Measurements from ENCODE around the gene ARHGEF4. TPM values are rescaled to one million over a fixed set of nuclear protein-coding genes. Genes with fewer than 3 reads are reported as not detected.

ARHGEF4 gene
- polyA plus RNA-seq, 3 donors from 2014 or later: not detected

- no peak for DNase-seq
- Mint-ChIP-seq H3K36me3 (no peaks in the 10 kb centered on the region), H3K4me3 (no peak overlapping the region), H3K27ac (no peak overlapping the region), H3K4me1 (no peaks in the 10 kb centered on the region), H3K9me3 (peaks cover 0 to 2% (median 0%) of the 10 kb centered on the region in 6 donors), H3K27me3 (ENCODE audit: low read depth in 3 of 3) (peaks cover 3 to 8% (median 5%) of the 10 kb centered on the region in 3 donors)
These were observed 180.4 kb downstream of the ARHGEF4 start for GRCh38 chr2:131016826-131017741.

DNA sequence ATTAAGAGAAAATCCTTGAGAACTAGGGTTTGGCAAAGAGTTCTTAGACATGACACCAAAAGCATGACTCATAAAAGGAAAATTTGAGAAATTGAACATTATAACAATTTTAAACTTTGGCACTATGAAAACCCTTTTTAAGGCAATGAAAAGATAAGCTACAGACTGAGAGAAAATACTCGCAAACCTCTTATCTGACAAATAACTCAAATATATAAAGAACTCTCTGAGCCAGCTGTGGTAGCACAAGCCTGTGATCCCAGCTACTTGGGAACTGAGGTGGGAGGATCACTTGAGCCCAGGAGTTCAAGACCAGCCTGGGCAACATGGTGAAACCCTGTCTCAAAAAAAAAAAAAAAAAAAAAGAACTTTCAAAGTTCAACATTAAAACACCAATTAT lies 186.0 kb downstream of the ARHGEF4 start:
- peaks cover 0 to 9% (median under 1%) of the 10 kb centered on the region in 6 donors for H3K9me3 Mint-ChIP-seq

DNA sequence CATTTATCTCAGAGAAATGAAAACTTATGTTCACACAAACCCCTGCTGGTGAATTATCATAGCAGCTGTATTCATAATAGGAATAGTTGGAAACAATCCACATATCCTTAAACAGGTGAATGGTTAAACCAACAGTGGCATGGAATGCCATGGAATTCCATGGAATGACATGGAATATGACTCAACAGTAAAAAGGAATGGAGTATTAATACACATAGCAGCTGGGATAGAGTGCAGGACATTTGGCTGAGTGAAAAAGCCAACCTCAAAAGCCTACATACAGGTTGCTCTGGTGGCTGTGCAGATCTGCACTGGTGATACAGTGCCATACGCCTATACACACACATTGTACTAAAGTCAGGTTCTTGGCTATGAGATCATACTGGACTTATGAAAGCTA lies 187.0 kb downstream of the ARHGEF4 start:
- Mint-ChIP-seq H3K36me3 (no peaks in the 10 kb centered on the region), H3K9me3 (peaks cover 0 to 10% (median under 1%) of the 10 kb centered on the region in 6 donors), H3K27ac (no peak overlapping the region), H3K27me3 (ENCODE audit: low read depth in 3 of 3) (peaks cover 2 to 10% (median 8%) of the 10 kb centered on the region in 3 donors), H3K4me1 (no peaks in the 10 kb centered on the region), H3K4me3 (no peak overlapping the region)
- DNase-seq: no peak

More for the DNA sequence above, 186.0 kb downstream of the ARHGEF4 start:
- no peak overlapping the region for H3K4me3 Mint-ChIP-seq
- H3K4me1 Mint-ChIP-seq: no peaks in the 10 kb centered on the region
- H3K27me3 Mint-ChIP-seq (ENCODE audit: low read depth in 3 of 3): peaks cover 2 to 10% (median 8%) of the 10 kb centered on the region in 3 donors
- H3K27ac Mint-ChIP-seq: no peak overlapping the region
- DNase-seq: no peak
- no peaks in the 10 kb centered on the region for H3K36me3 Mint-ChIP-seq

DNA sequence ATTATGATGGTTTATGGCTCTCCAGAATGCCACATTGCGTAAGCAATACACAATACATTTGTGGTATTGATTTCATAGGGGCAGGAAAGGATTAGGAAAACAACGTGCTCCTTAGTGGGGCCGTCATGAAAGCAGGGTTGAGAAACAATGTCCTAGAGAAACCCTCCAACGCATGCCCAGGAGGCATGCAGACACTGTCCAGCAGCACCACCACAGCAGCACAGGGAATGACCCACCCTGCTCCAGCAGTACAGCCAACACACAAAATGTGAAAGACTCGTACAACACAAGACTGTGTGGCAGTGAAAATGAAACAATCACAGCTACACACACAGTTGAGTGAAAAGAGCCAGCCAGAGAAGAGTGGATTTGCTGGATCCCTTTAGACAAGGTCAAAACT lies 190.2 kb downstream of the ARHGEF4 start:
- H3K36me3 Mint-ChIP-seq: no peaks in the 10 kb centered on the region
- H3K27me3 Mint-ChIP-seq (ENCODE audit: low read depth in 3 of 3): peaks cover 0 to 8% (median 4%) of the 10 kb centered on the region in 3 donors
- H3K27ac Mint-ChIP-seq: no peak overlapping the region
- H3K9me3 Mint-ChIP-seq: peaks cover 0 to 10% (median 0%) of the 10 kb centered on the region in 6 donors
- no peak for DNase-seq
- H3K4me3 Mint-ChIP-seq: no peak overlapping the region
- H3K4me1 Mint-ChIP-seq: no peaks in the 10 kb centered on the region

GRCh38 chr2:131027566-131028528 lies 191.1 kb downstream of the ARHGEF4 start:
- Mint-ChIP-seq H3K4me1 (no peaks in the 10 kb centered on the region), H3K27ac (no peak overlapping the region), H3K4me3 (no peak overlapping the region), H3K36me3 (no peaks in the 10 kb centered on the region), H3K27me3 (ENCODE audit: low read depth in 3 of 3) (peaks cover 0 to 4% (median 4%) of the 10 kb centered on the region in 3 donors), H3K9me3 (peaks cover 0 to 10% (median 0%) of the 10 kb centered on the region in 6 donors)
- no peak for DNase-seq

GRCh38 chr2:131029812-131030211 lies 193.1 kb downstream of the ARHGEF4 start:
- peaks cover 0 to 8% (median 6%) of the 10 kb centered on the region in 3 donors for H3K27me3 Mint-ChIP-seq (ENCODE audit: low read depth in 3 of 3)
- H3K36me3 Mint-ChIP-seq: no peaks in the 10 kb centered on the region
- no peaks in the 10 kb centered on the region for H3K4me1 Mint-ChIP-seq
- no peak overlapping the region for H3K4me3 Mint-ChIP-seq
- DNase-seq: no peak
- H3K27ac Mint-ChIP-seq: no peak overlapping the region
- peaks cover 0 to 10% (median 0%) of the 10 kb centered on the region in 6 donors for H3K9me3 Mint-ChIP-seq

GRCh38 chr2:131030478-131030971 lies 193.8 kb downstream of the ARHGEF4 start:
- peaks cover 0 to 6% (median 6%) of the 10 kb centered on the region in 3 donors for H3K27me3 Mint-ChIP-seq (ENCODE audit: low read depth in 3 of 3)
- H3K9me3 Mint-ChIP-seq: peaks cover 0 to 10% (median 0%) of the 10 kb centered on the region in 6 donors
- H3K4me3 Mint-ChIP-seq: no peak overlapping the region
- H3K36me3 Mint-ChIP-seq: no peaks in the 10 kb centered on the region
- H3K4me1 Mint-ChIP-seq: no peaks in the 10 kb centered on the region
- no peak overlapping the region for H3K27ac Mint-ChIP-seq
- DNase-seq: no peak

DNA sequence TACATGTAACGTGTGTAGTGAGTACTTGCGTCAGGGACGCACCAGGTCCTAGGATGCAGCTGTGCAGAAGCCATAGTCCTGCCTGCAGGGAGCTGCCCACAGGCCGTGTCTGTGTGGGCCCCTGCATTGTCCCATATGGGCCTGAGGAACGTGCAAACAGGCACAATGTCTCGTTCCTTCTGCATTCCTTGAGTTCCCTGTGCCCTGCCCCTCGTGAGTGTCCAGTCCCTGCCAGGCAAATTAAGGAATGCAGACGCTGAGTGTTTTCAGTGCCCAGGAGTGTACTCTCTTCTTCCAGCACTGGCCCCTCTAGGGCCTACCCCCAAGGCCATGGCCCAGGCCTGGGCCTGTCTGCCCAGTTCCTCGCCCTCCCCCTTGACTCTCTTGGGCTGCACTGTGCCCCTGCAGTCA lies 194.7 kb downstream of the ARHGEF4 start:
- Mint-ChIP-seq H3K27ac (no peak overlapping the region), H3K36me3 (no peaks in the 10 kb centered on the region), H3K4me1 (peaks cover 0 to 1% of the 10 kb centered on the region in 2 donors), H3K9me3 (peaks cover 0 to 10% (median 0%) of the 10 kb centered on the region in 6 donors), H3K4me3 (no peak overlapping the region), H3K27me3 (ENCODE audit: low read depth in 3 of 3) (peaks cover 0 to 6% (median 4%) of the 10 kb centered on the region in 3 donors)
- DNase-seq: no peak

GRCh38 chr2:131031875-131032274 lies 195.2 kb downstream of the ARHGEF4 start:
- H3K27me3 Mint-ChIP-seq (ENCODE audit: low read depth in 3 of 3): peaks cover 0 to 4% (median 3%) of the 10 kb centered on the region in 3 donors
- peaks cover 0 to 9% (median 0%) of the 10 kb centered on the region in 6 donors for H3K9me3 Mint-ChIP-seq
- no peak for DNase-seq
- H3K4me1 Mint-ChIP-seq: peaks cover 0 to 1% of the 10 kb centered on the region in 2 donors
- H3K27ac Mint-ChIP-seq: no peak overlapping the region
- no peak overlapping the region for H3K4me3 Mint-ChIP-seq
- no peaks in the 10 kb centered on the region for H3K36me3 Mint-ChIP-seq

- no peak for DNase-seq
- no peak overlapping the region for H3K27ac Mint-ChIP-seq
- peaks cover 0 to 4% (median 0%) of the 10 kb centered on the region in 6 donors for H3K9me3 Mint-ChIP-seq
- H3K27me3 Mint-ChIP-seq (ENCODE audit: low read depth in 3 of 3): peaks cover 0 to 4% (median 2%) of the 10 kb centered on the region in 3 donors
- no peaks in the 10 kb centered on the region for H3K36me3 Mint-ChIP-seq
- peaks cover 0 to 1% of the 10 kb centered on the region in 2 donors for H3K4me1 Mint-ChIP-seq
- no peak overlapping the region for H3K4me3 Mint-ChIP-seq
These were observed 195.7 kb downstream of the ARHGEF4 start for GRCh38 chr2:131032393-131032836.

DNA sequence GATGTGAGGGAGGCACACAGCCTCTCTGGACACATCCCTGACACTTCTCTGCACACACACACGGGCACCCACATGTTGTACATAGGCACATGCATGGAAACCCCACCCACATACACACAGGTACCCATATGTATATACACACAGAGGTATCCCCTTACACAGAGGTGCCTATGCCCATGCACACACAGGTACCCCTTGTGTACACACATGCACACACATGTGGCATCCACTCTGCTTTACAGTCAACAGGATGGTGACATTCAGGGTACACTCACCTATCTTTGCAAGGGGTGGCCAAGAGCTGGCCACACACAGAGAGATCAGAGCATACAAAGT lies 197.0 kb downstream of the ARHGEF4 start:
- Mint-ChIP-seq H3K4me1 (peaks cover 0 to 1% of the 10 kb centered on the region in 2 donors), H3K27ac (no peak overlapping the region), H3K9me3 (no peaks in the 10 kb centered on the region), H3K36me3 (no peaks in the 10 kb centered on the region), H3K4me3 (no peak overlapping the region), H3K27me3 (ENCODE audit: low read depth in 3 of 3) (peaks cover 0 to 6% (median 2%) of the 10 kb centered on the region in 3 donors)
- no peak for DNase-seq

DNA sequence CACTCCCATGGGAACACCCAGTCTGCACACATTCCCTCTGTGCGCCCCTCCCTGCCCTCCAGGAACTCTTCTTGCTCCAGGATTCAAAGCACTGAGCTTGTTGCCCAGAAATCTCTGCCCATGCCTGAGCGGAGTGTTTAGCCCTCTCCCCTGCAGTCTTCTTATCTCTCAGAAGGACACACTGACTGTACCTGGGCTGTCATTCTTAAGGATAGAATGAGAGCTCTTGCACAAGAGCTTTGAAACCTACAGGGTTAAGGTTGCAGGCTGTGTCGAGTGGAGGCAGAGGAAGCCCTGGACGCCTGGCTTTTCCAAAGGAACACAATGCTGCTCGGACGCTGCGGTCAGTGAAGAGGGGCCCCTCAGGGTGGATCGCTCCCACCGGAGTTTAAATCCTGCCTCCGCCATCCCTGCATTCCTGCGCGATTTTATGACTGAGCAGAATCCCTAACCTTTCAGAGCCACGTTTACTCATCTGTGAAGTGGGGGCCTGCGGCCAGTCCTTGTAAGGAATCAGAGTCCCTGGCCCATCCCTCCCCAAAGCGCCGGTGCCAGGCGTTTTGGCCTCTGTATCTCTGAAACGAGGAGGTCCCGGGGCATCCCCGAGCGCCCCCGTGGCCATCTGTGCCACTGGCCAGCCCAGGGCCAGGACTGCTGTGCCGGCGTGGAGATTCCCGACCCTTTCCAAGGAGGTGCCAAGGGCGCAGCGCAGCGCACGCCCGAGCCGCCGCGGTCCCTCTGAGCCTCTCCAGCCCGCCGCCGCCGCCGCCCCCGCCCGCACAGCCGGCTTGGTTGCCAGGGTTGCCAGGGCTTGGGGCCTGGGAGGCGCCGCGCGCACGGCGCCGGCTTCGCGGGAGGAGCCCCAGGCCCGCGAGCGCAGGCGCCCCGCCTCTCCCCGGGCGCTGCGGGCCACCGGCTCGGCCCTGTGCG lies 197.7 kb downstream of the ARHGEF4 start:
- H3K4me3 Mint-ChIP-seq: no peak overlapping the region
- no peaks in the 10 kb centered on the region for H3K9me3 Mint-ChIP-seq
- no peak for DNase-seq
- H3K27me3 Mint-ChIP-seq (ENCODE audit: low read depth in 3 of 3): peaks cover 0 to 6% (median 2%) of the 10 kb centered on the region in 3 donors
- H3K4me1 Mint-ChIP-seq: peaks cover 0 to 1% of the 10 kb centered on the region in 2 donors
- H3K36me3 Mint-ChIP-seq: no peaks in the 10 kb centered on the region
- no peak overlapping the region for H3K27ac Mint-ChIP-seq

All from immature natural killer cell (primary cell).